H9 (cell line): ENCODE results near the gene RAD23B. TPM values are rescaled to one million over a fixed set of nuclear protein-coding genes. Genes with fewer than 3 reads are reported as not detected.

ENCODE experiments used
- DNase-seq: peaks from one replicate; pipeline ENCODE4 v3.0.0-alpha.2; 2017
- H2AFZ ChIP-seq: one replicate; pipeline ENCODE4 v1.6.1; 2013; ENCODE audit warnings: mild to moderate bottlenecking, low read length, control low read depth, moderate library complexity
- H2AK5ac ChIP-seq: 2 replicates; pipeline ENCODE4 v1.6.1; 2013; ENCODE audit warnings: low read length, control low read depth, mixed read lengths; ENCODE audit not compliant: insufficient read length
- H2BK120ac ChIP-seq: one replicate; pipeline ENCODE4 v1.6.1; 2013; ENCODE audit warnings: low read depth, mild to moderate bottlenecking, low read length, control low read depth, inconsistent platforms; ENCODE audit not compliant: poor library complexity, severe bottlenecking
- H2BK12ac ChIP-seq: 2 replicates; pipeline ENCODE4 v1.6.1; 2013; ENCODE audit warnings: low read length, control low read depth, mixed read lengths, low read depth; ENCODE audit not compliant: insufficient read length
- H2BK15ac ChIP-seq: 2 replicates; pipeline ENCODE4 v1.6.1; 2013; ENCODE audit warnings: low read depth, low read length, control low read depth
- H2BK20ac ChIP-seq: one replicate; pipeline ENCODE4 v1.6.1; 2013; ENCODE audit warnings: low read depth, mild to moderate bottlenecking, low read length, control low read depth, inconsistent platforms; ENCODE audit not compliant: poor library complexity, severe bottlenecking
- H2BK5ac ChIP-seq: 2 replicates; pipeline ENCODE4 v1.6.1; 2013; ENCODE audit warnings: low read length, control low read depth, mixed read lengths; ENCODE audit not compliant: insufficient read length
- H3K14ac ChIP-seq: 2 replicates; pipeline ENCODE4 v1.6.1; 2013; ENCODE audit warnings: low read length, control low read depth; ENCODE audit not compliant: insufficient read depth
- H3K18ac ChIP-seq: 2 replicates; pipeline ENCODE4 v1.6.1; 2013; ENCODE audit warnings: low read depth, mild to moderate bottlenecking, mixed read lengths, low read length, control low read depth; ENCODE audit not compliant: insufficient read length
- H3K23ac ChIP-seq: 2 replicates; pipeline ENCODE4 v1.6.1; 2013; ENCODE audit warnings: low read length, control low read depth, mixed read lengths, low read depth; ENCODE audit not compliant: insufficient read length
- H3K23me2 ChIP-seq: 2 replicates; pipeline ENCODE4 v1.6.1; 2013; ENCODE audit warnings: low read depth, mild to moderate bottlenecking, mixed read lengths, low read length, control low read depth; ENCODE audit not compliant: insufficient read length, poor library complexity, severe bottlenecking
- H3K27ac ChIP-seq: 2 replicates; pipeline ENCODE4 v1.5.1; 2013; ENCODE audit warnings: low read length, control low read depth, mixed read lengths, low read depth; ENCODE audit not compliant: insufficient read length
- H3K27me3 ChIP-seq: 2 replicates; pipeline ENCODE4 v1.6.1; 2013; ENCODE audit warnings: low read length, control low read depth, inconsistent platforms; ENCODE audit not compliant: insufficient read depth
- H3K4ac ChIP-seq: 2 replicates; pipeline ENCODE4 v1.6.1; 2013; ENCODE audit warnings: low read depth, mild to moderate bottlenecking, control low read depth, inconsistent platforms, low read length, moderate library complexity
- H3K4me1 ChIP-seq: 2 replicates; pipeline ENCODE4 v1.6.1; 2013; ENCODE audit warnings: low read length, control low read depth, inconsistent platforms; ENCODE audit not compliant: insufficient read depth
- H3K4me2 ChIP-seq: 2 replicates; pipeline ENCODE4 v1.6.1; 2013; ENCODE audit warnings: low read length, control low read depth, mixed read lengths; ENCODE audit not compliant: insufficient read length, insufficient read depth
- H3K56ac ChIP-seq: 2 replicates; pipeline ENCODE4 v1.6.1; 2013; ENCODE audit warnings: low read depth, mild to moderate bottlenecking, mixed read lengths, low read length, control low read depth; ENCODE audit not compliant: insufficient read length
- H3K79me1 ChIP-seq: 2 replicates; pipeline ENCODE4 v1.6.1; 2013; ENCODE audit warnings: low read depth, mild to moderate bottlenecking, moderate library complexity, low read length, control low read depth, inconsistent platforms; ENCODE audit not compliant: insufficient read depth, poor library complexity, severe bottlenecking
- H3K79me2 ChIP-seq: 2 replicates; pipeline ENCODE4 v1.6.1; 2013; ENCODE audit warnings: low read length, control low read depth, inconsistent platforms; ENCODE audit not compliant: insufficient read depth
- H3K9ac ChIP-seq: 2 replicates; pipeline ENCODE4 v1.6.1; 2013; ENCODE audit warnings: low read length, control low read depth, mixed read lengths; ENCODE audit not compliant: insufficient read length; ENCODE audit errors: extremely low read depth
- H3K9me3 ChIP-seq: one replicate; pipeline ENCODE4 v1.6.1; 2013; ENCODE audit warnings: low read depth, low read length, inconsistent platforms; ENCODE audit not compliant: control insufficient read depth
- H3T11ph ChIP-seq: one replicate; pipeline ENCODE4 v1.6.1; 2013; ENCODE audit warnings: mild to moderate bottlenecking, low read length, control low read depth, inconsistent platforms
- H4K20me1 ChIP-seq: one replicate; pipeline ENCODE4 v1.6.1; 2013; ENCODE audit not compliant: control insufficient read depth, insufficient read length, insufficient read depth
- H4K5ac ChIP-seq: 2 replicates; pipeline ENCODE4 v1.6.1; 2013; ENCODE audit warnings: low read depth, mild to moderate bottlenecking, mixed read lengths, low read length, control low read depth; ENCODE audit not compliant: insufficient read length
- H4K8ac ChIP-seq: replicated peaks from 2 replicates; pipeline ENCODE4 v1.6.1; 2013; ENCODE audit warnings: low read length, control low read depth, mixed read lengths, low read depth; ENCODE audit not compliant: insufficient read length
- H4K91ac ChIP-seq: 2 replicates; pipeline ENCODE4 v1.6.1; 2013; ENCODE audit warnings: low read depth, mild to moderate bottlenecking, moderate library complexity, mixed read lengths, low read length, control low read depth; ENCODE audit not compliant: insufficient read length
- H3K27ac Mint-ChIP-seq, 3 experiments: 2 replicates in 2 of 3; 3 replicates in 1 of 3; pipeline ENCODE4 v1.8.0; 2020 to 2021; ENCODE audit warnings: mixed read lengths in 3 of 3, mild to moderate bottlenecking in 1 of 3, moderate library complexity in 1 of 3
- H3K27me3 Mint-ChIP-seq: 2 replicates; pipeline ENCODE4 v1.8.0; 2021; ENCODE audit warnings: low read depth, mild to moderate bottlenecking, moderate library complexity, mixed read lengths
- H3K36me3 Mint-ChIP-seq, 3 experiments: 2 replicates in 2 of 3; 3 replicates in 1 of 3; pipeline ENCODE4 v1.8.0; 2020 to 2021; ENCODE audit warnings: low read depth in 3 of 3, mixed read lengths in 3 of 3; ENCODE audit not compliant: insufficient read depth in 1 of 3
- H3K4me1 Mint-ChIP-seq, 2 experiments: 2 replicates each; pipeline ENCODE4 v1.8.0; 2020; ENCODE audit warnings: mixed read lengths in 2 of 2
- H3K4me3 Mint-ChIP-seq, 2 experiments: 2 replicates in 1 of 2; 3 replicates in 1 of 2; pipeline ENCODE4 v1.8.0; 2020 to 2021; ENCODE audit warnings: mild to moderate bottlenecking in 2 of 2, mixed read lengths in 2 of 2, moderate library complexity in 1 of 2
- H3K9me3 Mint-ChIP-seq, 2 experiments: 2 replicates in 1 of 2; 3 replicates in 1 of 2; pipeline ENCODE4 v1.8.0; 2020; ENCODE audit warnings: mild to moderate bottlenecking in 2 of 2, mixed read lengths in 2 of 2, moderate library complexity in 1 of 2
- CTCF ChIP-seq: fragments of 200-600 bp; sonication (generic); conservative IDR thresholded peaks from 3 replicates; pipeline ENCODE4 v1.8.0; 2021; ENCODE audit warnings: antibody characterized with exemption, mild to moderate bottlenecking
- WGBS: extraction: QIAGEN DNeasy Blood & Tissue Kit; methylation state at CpG from one replicate; pipeline ENCODE4 v1.1.7; 2013; ENCODE audit warnings: missing lambda C conversion rate, low lambda C conversion rate, mixed read lengths; ENCODE audit not compliant: insufficient read length; ENCODE audit errors: extremely low coverage; 5-methylcytosine and 5-hydroxymethylcytosine counted together
- total RNA-seq: library from RNA; stranded (reverse); gene quantifications from 2 replicates; pipeline ENCODE4 v1.2.1, GENCODE V29; 2021

RAD23B gene
- total RNA-seq, 1 experiment from 2014 or later: 154 TPM

GRCh38 chr9:107336718-107337360 is 53.8 kb downstream of the RAD23B start:
- H3K23me2 ChIP-seq: no peaks in the 10 kb centered on the region
- WGBS: no CpG with 5 or more reads among the region's 6 CpGs
- no peak overlapping the region for H2AK5ac ChIP-seq
- no peak overlapping the region for H2AFZ ChIP-seq
- H3K27me3 Mint-ChIP-seq: no peaks in the 10 kb centered on the region
- no peak overlapping the region for H3K4me3 Mint-ChIP-seq
- H2BK12ac ChIP-seq: no peak overlapping the region
- no peak overlapping the region for H3K4ac ChIP-seq
- H2BK120ac ChIP-seq: no peak overlapping the region
- no peak overlapping the region for H4K5ac ChIP-seq
- H3K9me3 Mint-ChIP-seq: no peaks in the 10 kb centered on the region
- no peak overlapping the region for H3K18ac ChIP-seq
- no peak overlapping the region for H3K9ac ChIP-seq
- H3T11ph ChIP-seq: no peak overlapping the region
- H3K4me1 ChIP-seq: peaks cover 2% of the 10 kb centered on the region; the same call in 1 of the 2 replicates
- peaks cover 12 to 49% (median 30%) of the 10 kb centered on the region in 3 experiments; a peak in 6 of 7 replicates for H3K36me3 Mint-ChIP-seq
- H4K8ac ChIP-seq: no peak overlapping the region
- no peak overlapping the region for H2BK15ac ChIP-seq
- H4K20me1 ChIP-seq: no peaks in the 10 kb centered on the region
- no peaks in the 10 kb centered on the region for H3K9me3 ChIP-seq
- no peak for DNase-seq
- no peak overlapping the region for H4K91ac ChIP-seq
- H3K4me2 ChIP-seq: no peak overlapping the region
- no peaks in the 10 kb centered on the region for H3K79me1 ChIP-seq
- no peak for TF ChIP-seq CTCF
- peaks cover 2 to 3% of the 10 kb centered on the region in 2 experiments; a peak in 2 of 4 replicates for H3K4me1 Mint-ChIP-seq
- H3K27ac ChIP-seq: no peak overlapping the region
- no peak overlapping the region for H2BK5ac ChIP-seq
- H2BK20ac ChIP-seq: no peak overlapping the region
- no peak overlapping the region for H3K56ac ChIP-seq
- peak overlapping the region; percentile 50 to 88 (median 85); a peak in 4 of 7 replicates for H3K27ac Mint-ChIP-seq
- H3K27me3 ChIP-seq: no peaks in the 10 kb centered on the region
- no peaks in the 10 kb centered on the region for H3K79me2 ChIP-seq
- no peak overlapping the region for H3K14ac ChIP-seq
- no peak overlapping the region for H3K23ac ChIP-seq
